ENCODE measurements around the gene WDR54.

- no peak for TF ChIP-seq CTCF (IDR thresholded peaks at IDR 0.05; ENCODE audit: insufficient read depth, low read length)
- TF ChIP-seq SPI1 (IDR thresholded peaks at IDR 0.05; ENCODE audit: borderline replicate concordance, low read depth): no peak
- TF ChIP-seq POLR2AphosphoS5 (IDR thresholded peaks at IDR 0.05; ENCODE audit: low read depth): no peak
- no peak for TF ChIP-seq REST (IDR thresholded peaks at IDR 0.05; ENCODE audit: insufficient replicate concordance, low read depth)
- no peak for TF ChIP-seq GABPA (IDR thresholded peaks at IDR 0.05; ENCODE audit: low read depth)
Measured at GRCh38 chr2:74416778-74417177, 4.8 kb upstream of the WDR54 start.

Data from HL-60 (cell line).